Neural progenitor cell (in vitro differentiated cells): ENCODE measurements around the gene WIZ. TPM values are rescaled to one million over a fixed set of nuclear protein-coding genes. Genes with fewer than 3 reads are reported as not detected.

ENCODE experiments used
- DNase-seq: peaks from one replicate; pipeline ENCODE4 v3.0.0-alpha.2; 2016; ENCODE audit warnings: low spot score
- H2AFZ ChIP-seq: fragments of 200-600 bp; sonication (generic); replicated peaks from 2 replicates; pipeline ENCODE4 v1.6.1; 2016; ENCODE audit warnings: antibody characterized with exemption
- H3F3A ChIP-seq: fragments of 200-600 bp; sonication (generic); 2 replicates; pipeline ENCODE4 v1.6.1; 2016; ENCODE audit warnings: antibody characterized with exemption, low read depth
- H3K27ac ChIP-seq: fragments of 200-600 bp; sonication (generic); 2 replicates; pipeline ENCODE4 v1.5.1; 2016; ENCODE audit warnings: mild to moderate bottlenecking
- H3K27me3 ChIP-seq: fragments of 200-600 bp; sonication (generic); 2 replicates; pipeline ENCODE4 v1.6.1; 2016; ENCODE audit warnings: mild to moderate bottlenecking, moderate library complexity
- H3K36me3 ChIP-seq: fragments of 200-600 bp; sonication (generic); 2 replicates; pipeline ENCODE4 v1.5.1; 2016
- H3K4me1 ChIP-seq: fragments of 200-600 bp; sonication (generic); 2 replicates; pipeline ENCODE4 v1.6.1; 2016; ENCODE audit warnings: mixed run types
- H3K4me2 ChIP-seq: fragments of 200-600 bp; sonication (generic); 2 replicates; pipeline ENCODE4 v1.6.1; 2016
- H3K4me3 ChIP-seq: fragments of 200-600 bp; sonication (generic); 2 replicates; pipeline ENCODE4 v1.5.1; 2016
- H3K79me2 ChIP-seq: fragments of 200-600 bp; sonication (generic); 2 replicates; pipeline ENCODE4 v1.6.1; 2016; ENCODE audit warnings: low read depth
- H3K9ac ChIP-seq: fragments of 200-600 bp; sonication (generic); 2 replicates; pipeline ENCODE4 v1.6.1; 2016
- H3K9me3 ChIP-seq: fragments of 200-600 bp; sonication (generic); 2 replicates; pipeline ENCODE4 v1.5.1; 2016; ENCODE audit warnings: low read depth
- H4K20me1 ChIP-seq: fragments of 200-600 bp; sonication (generic); 2 replicates; pipeline ENCODE4 v1.6.1; 2016; ENCODE audit warnings: low read depth
- H3K27ac Mint-ChIP-seq: 3 replicates; pipeline ENCODE4 v1.8.0; 2021; ENCODE audit warnings: mixed read lengths
- H3K27me3 Mint-ChIP-seq: 2 replicates; pipeline ENCODE4 v1.8.0; 2022; ENCODE audit warnings: low read depth, mild to moderate bottlenecking, inconsistent platforms, moderate library complexity, mixed read lengths; ENCODE audit not compliant: insufficient read depth
- H3K36me3 Mint-ChIP-seq: 3 replicates; pipeline ENCODE4 v1.8.0; 2021; ENCODE audit warnings: mixed read lengths
- H3K4me1 Mint-ChIP-seq: 3 replicates; pipeline ENCODE4 v1.8.0; 2021; ENCODE audit warnings: mixed read lengths
- H3K4me3 Mint-ChIP-seq: 3 replicates; pipeline ENCODE4 v1.8.0; 2021; ENCODE audit warnings: mild to moderate bottlenecking, moderate library complexity, mixed read lengths
- H3K9me3 Mint-ChIP-seq: 3 replicates; pipeline ENCODE4 v1.8.0; 2020; ENCODE audit warnings: mixed read lengths
- EZH2 ChIP-seq: fragments of 200-600 bp; sonication (generic); IDR thresholded peaks from 2 replicates; pipeline ENCODE4 v1.6.1; 2017; ENCODE audit warnings: antibody characterized with exemption, mild to moderate bottlenecking, moderate library complexity
- EZH2phosphoT487 ChIP-seq: fragments of 200-600 bp; sonication (generic); IDR thresholded peaks from 2 replicates; pipeline ENCODE4 v1.6.1; 2017; ENCODE audit warnings: antibody characterized with exemption
- total RNA-seq: library from RNA; depleted of rRNA; stranded (reverse); fragments of >200 nt; gene quantifications from 2 replicates; pipeline ENCODE4 v1.2.3, GENCODE V29; 2015; ENCODE audit warnings: low replicate concordance
- TF ChIP-seq, protein P1 (sequence below): fragments of 200-600 bp; sonication (generic); IDR thresholded peaks from 2 replicates; pipeline ENCODE4 v1.5.1; 2017; ENCODE audit warnings: antibody characterized with exemption, mild to moderate bottlenecking

Gene WIZ
- total RNA-seq, 1 donor from 2014 or later: 9.1 TPM

DNA sequence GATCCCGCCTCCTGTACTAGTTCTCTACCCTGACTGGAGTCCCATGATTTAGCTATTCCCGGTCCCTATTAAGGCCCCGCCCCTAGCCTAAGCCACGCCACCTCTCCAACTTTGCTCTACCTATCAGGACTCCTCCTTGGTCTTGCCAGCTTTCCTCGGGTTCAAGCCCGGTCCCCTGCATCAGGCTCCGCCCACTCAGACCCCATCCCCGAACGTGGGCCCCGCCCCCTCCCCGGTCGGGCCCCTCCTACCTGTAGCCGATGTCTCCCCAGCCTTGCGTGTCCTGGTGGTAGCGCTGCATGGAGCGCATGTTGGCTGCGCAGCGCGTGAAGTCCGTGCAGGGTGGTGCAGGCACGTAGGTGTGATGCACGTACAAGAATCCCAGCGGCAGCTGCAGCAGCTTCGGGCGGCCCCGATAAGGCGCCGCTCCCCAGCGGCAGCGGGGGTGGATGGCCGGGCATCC, 21.9 kb upstream of the WIZ start:
- no peaks in the 10 kb centered on the region for H3K9me3 ChIP-seq
- H3K4me2 ChIP-seq: no peak overlapping the region
- H3F3A ChIP-seq: no peaks in the 10 kb centered on the region
- DNase-seq: no peak
- Mint-ChIP-seq H3K4me3 (no peak overlapping the region), H3K27ac (no peak overlapping the region), H3K4me1 (peaks cover 2% of the 10 kb centered on the region), H3K36me3 (no peaks in the 10 kb centered on the region), H3K27me3 (peaks cover 43% of the 10 kb centered on the region), H3K9me3 (peaks cover 12% of the 10 kb centered on the region)
- peaks cover 49% of the 10 kb centered on the region for H3K27me3 ChIP-seq
- H2AFZ ChIP-seq: no peak overlapping the region
- no peaks in the 10 kb centered on the region for H3K4me1 ChIP-seq
- H3K79me2 ChIP-seq: no peaks in the 10 kb centered on the region
- H4K20me1 ChIP-seq: no peaks in the 10 kb centered on the region
- H3K4me3 ChIP-seq: no peak overlapping the region
- no peaks in the 10 kb centered on the region for H3K36me3 ChIP-seq
- H3K9ac ChIP-seq: no peak overlapping the region
- no peak for TF ChIP-seq EZH2
- no peak for TF ChIP-seq EZH2phosphoT487
- TF ChIP-seq, protein P1, sequence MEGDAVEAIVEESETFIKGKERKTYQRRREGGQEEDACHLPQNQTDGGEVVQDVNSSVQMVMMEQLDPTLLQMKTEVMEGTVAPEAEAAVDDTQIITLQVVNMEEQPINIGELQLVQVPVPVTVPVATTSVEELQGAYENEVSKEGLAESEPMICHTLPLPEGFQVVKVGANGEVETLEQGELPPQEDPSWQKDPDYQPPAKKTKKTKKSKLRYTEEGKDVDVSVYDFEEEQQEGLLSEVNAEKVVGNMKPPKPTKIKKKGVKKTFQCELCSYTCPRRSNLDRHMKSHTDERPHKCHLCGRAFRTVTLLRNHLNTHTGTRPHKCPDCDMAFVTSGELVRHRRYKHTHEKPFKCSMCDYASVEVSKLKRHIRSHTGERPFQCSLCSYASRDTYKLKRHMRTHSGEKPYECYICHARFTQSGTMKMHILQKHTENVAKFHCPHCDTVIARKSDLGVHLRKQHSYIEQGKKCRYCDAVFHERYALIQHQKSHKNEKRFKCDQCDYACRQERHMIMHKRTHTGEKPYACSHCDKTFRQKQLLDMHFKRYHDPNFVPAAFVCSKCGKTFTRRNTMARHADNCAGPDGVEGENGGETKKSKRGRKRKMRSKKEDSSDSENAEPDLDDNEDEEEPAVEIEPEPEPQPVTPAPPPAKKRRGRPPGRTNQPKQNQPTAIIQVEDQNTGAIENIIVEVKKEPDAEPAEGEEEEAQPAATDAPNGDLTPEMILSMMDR: no peak
- no peak overlapping the region for H3K27ac ChIP-seq

DNA sequence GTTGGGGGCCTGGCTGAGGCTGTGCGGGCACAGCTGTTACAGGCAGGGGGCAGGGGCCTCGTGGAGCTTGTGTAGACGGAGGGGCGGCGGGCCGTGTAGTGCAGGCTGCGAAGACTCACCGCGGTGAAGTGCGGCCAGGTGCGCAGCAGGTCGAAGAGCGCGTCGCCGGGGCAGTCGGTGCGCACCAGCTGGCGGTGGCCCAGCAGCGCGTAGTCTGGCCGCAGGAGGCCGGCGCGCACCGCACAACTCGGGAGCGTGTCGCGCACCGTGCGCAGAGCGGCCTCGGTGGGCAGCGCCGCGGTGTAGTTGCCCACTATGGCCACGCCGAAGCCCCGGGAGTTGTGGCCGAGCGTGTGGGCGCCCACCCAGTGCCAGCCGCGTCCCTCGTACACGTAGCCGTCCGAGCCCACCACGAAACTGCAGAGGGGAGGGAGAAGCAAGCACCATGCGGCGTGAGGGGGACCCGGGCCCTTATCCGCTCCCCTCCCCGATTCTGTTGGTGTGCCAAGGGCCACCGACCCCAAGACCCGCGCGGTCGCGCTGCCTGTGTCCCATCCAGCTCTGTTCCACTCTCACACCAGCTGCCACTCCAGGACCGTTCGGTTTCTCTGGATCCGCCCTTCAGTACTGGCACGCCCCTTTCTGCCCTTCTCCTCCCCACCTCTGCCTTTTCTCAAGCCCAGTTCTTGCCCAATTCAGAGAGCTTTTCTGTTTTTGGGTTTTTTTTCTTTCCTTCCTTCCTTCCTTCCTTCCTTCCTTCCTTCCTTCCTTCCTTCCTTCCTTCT, 19.9 kb upstream of the WIZ start:
- no peaks in the 10 kb centered on the region for H3K36me3 ChIP-seq
- peaks cover 12% of the 10 kb centered on the region for H3K9me3 Mint-ChIP-seq
- H3K27me3 ChIP-seq: peaks cover 69% of the 10 kb centered on the region
- no peaks in the 10 kb centered on the region for H3K36me3 Mint-ChIP-seq
- DNase-seq: peak; percentile 32
- no peaks in the 10 kb centered on the region for H3K4me1 ChIP-seq
- no peak overlapping the region for H3K9ac ChIP-seq
- no peak overlapping the region for H3K27ac Mint-ChIP-seq
- TF ChIP-seq EZH2 (peak; percentile 76), EZH2phosphoT487 (peak; percentile 76)
- TF ChIP-seq, protein P1: no peak
- no peaks in the 10 kb centered on the region for H3K9me3 ChIP-seq
- peak overlapping the region; percentile 21 for H3K4me3 ChIP-seq
- peaks cover 2% of the 10 kb centered on the region for H3K4me1 Mint-ChIP-seq
- no peak overlapping the region for H3K4me3 Mint-ChIP-seq
- H3K79me2 ChIP-seq: no peaks in the 10 kb centered on the region
- peak overlapping the region; percentile 50 for H2AFZ ChIP-seq
- no peaks in the 10 kb centered on the region for H3F3A ChIP-seq
- H3K27me3 Mint-ChIP-seq: peaks cover 48% of the 10 kb centered on the region
- H3K27ac ChIP-seq: no peak overlapping the region
- H3K4me2 ChIP-seq: peak overlapping the region; percentile 61
- H4K20me1 ChIP-seq: no peaks in the 10 kb centered on the region

DNA sequence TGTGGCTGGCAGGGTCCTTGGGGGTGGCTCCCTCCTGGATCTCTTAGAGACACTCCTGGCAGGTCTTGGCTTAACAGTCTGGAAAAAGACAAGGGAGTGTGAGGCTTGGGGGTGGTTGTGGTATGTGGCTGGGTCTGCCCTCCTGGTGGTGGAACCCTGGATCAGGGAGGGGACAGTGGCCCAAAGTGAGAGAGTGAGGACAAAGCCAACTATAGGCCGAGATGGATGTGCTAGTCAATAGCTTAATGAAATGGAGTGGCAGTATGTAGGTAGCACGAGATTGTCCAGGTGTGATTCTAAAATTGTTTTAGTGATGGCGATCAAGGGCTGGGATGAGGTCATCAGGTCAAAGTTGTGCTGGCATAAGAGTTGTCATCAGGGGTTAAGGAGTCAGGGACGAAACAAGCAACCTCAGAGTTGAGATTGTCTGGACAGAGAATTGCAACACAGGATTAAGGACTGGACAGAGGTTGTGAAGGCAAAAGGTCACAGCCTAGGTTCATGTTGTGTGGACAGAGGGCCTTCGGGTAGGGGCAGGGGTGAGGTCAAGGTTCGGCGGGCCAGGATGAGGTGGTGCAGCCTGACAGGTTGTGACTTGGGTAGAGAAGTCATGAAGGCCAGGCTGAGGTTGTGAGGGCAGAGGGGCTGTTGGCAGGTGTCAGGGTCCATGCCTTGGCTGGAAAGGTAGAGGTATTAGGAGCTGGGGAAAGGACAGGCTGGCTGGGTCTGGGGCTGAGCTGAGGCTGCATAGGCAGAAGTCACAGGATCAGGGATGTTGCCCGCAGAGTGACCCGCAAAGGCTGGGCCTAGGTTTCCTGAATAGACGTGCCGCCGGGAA, 19.1 kb upstream of the WIZ start:
- Histone ChIP-seq H3F3A (no peaks in the 10 kb centered on the region), H3K9ac (no peak overlapping the region), H3K27ac (no peak overlapping the region), H3K9me3 (no peaks in the 10 kb centered on the region), H3K4me3 (no peak overlapping the region), H3K36me3 (no peaks in the 10 kb centered on the region), H2AFZ (peak overlapping the region; percentile 50), H3K4me1 (no peaks in the 10 kb centered on the region), H3K79me2 (no peaks in the 10 kb centered on the region), H3K4me2 (no peak overlapping the region), H4K20me1 (no peaks in the 10 kb centered on the region), H3K27me3 (peaks cover 77% of the 10 kb centered on the region)
- peaks cover 12% of the 10 kb centered on the region for H3K9me3 Mint-ChIP-seq
- no peak for DNase-seq
- H3K4me1 Mint-ChIP-seq: peaks cover 2% of the 10 kb centered on the region
- peaks cover 49% of the 10 kb centered on the region for H3K27me3 Mint-ChIP-seq
- no peak overlapping the region for H3K27ac Mint-ChIP-seq
- H3K36me3 Mint-ChIP-seq: no peaks in the 10 kb centered on the region
- H3K4me3 Mint-ChIP-seq: peak overlapping the region; percentile 4
- TF ChIP-seq, protein P1: no peak
- no peak for TF ChIP-seq EZH2phosphoT487
- no peak for TF ChIP-seq EZH2
